HEK293 (cell line): ENCODE measurements around the gene PLEKHA8.

Source experiments
- CTCF ChIP-seq: fragments of 450-650 bp; formaldehyde crosslinking; IDR thresholded peaks from 2 replicates; pipeline ENCODE4 v1.5.1; 2016; ENCODE audit warnings: missing biosample characterization, missing genetic modification characterization
- REST ChIP-seq: fragments of 450-650 bp; formaldehyde crosslinking; IDR thresholded peaks from 2 replicates; pipeline ENCODE4 v1.5.1; 2016; ENCODE audit warnings: missing biosample characterization, missing genetic modification characterization
- SP2 ChIP-seq: fragments of 450-650 bp; formaldehyde crosslinking; IDR thresholded peaks from 2 replicates; pipeline ENCODE4 v1.5.1; 2016; ENCODE audit warnings: missing biosample characterization, missing genetic modification characterization
- ZNF140 ChIP-seq: fragments of 450-650 bp; formaldehyde crosslinking; IDR thresholded peaks from 2 replicates; pipeline ENCODE4 v1.5.1; 2016; ENCODE audit warnings: missing biosample characterization, missing genetic modification characterization
- ZNF214 ChIP-seq: fragments of 450-650 bp; formaldehyde crosslinking; IDR thresholded peaks from 2 replicates; pipeline ENCODE4 v1.5.1; 2017; ENCODE audit warnings: missing biosample characterization, mild to moderate bottlenecking, missing genetic modification characterization, borderline replicate concordance
- ZNF24 ChIP-seq: fragments of 450-650 bp; formaldehyde crosslinking; IDR thresholded peaks from 2 replicates; pipeline ENCODE4 v1.5.1; 2016; ENCODE audit warnings: missing biosample characterization, missing genetic modification characterization
- ZNF488 ChIP-seq: fragments of 450-650 bp; formaldehyde crosslinking; IDR thresholded peaks from 2 replicates; pipeline ENCODE4 v1.5.1; 2016; ENCODE audit warnings: missing biosample characterization, missing genetic modification characterization
- ZNF664 ChIP-seq: fragments of 450-650 bp; formaldehyde crosslinking; IDR thresholded peaks from 2 replicates; pipeline ENCODE4 v1.5.1; 2016; ENCODE audit warnings: missing biosample characterization, missing genetic modification characterization
- ZNF677 ChIP-seq: fragments of 450-650 bp; IDR thresholded peaks from 2 replicates; pipeline ENCODE4 v1.5.0; 2018; ENCODE audit warnings: missing biosample characterization, mild to moderate bottlenecking, missing genetic modification characterization, moderate library complexity
- ZNF768 ChIP-seq: fragments of 450-650 bp; formaldehyde crosslinking; IDR thresholded peaks from 2 replicates; pipeline ENCODE4 v1.5.1; 2018; ENCODE audit warnings: missing biosample characterization, mild to moderate bottlenecking, missing genetic modification characterization
- ZSCAN30 ChIP-seq: fragments of 450-650 bp; IDR thresholded peaks from 2 replicates; pipeline ENCODE4 v1.5.1; 2018; ENCODE audit warnings: missing biosample characterization, mild to moderate bottlenecking, missing genetic modification characterization, moderate library complexity

GRCh38 chr7:30143748-30144251, 115.6 kb downstream of the PLEKHA8 start:
- no peak for TF ChIP-seq CTCF (tag by site-specific recombination)
- no peak for TF ChIP-seq ZNF140 (tag by site-specific recombination)
- TF ChIP-seq ZNF214 (tag by site-specific recombination): no peak
- TF ChIP-seq ZNF24 (tag by site-specific recombination): no peak
- TF ChIP-seq REST (tag by site-specific recombination): no peak
- no peak for TF ChIP-seq ZNF677
- TF ChIP-seq ZNF664 (tag by site-specific recombination): no peak
- no peak for TF ChIP-seq ZNF768
- no peak for TF ChIP-seq ZNF488
- peak; percentile 42; the same call in 1 of the 2 replicates for TF ChIP-seq ZSCAN30 (tag by site-specific recombination)
- TF ChIP-seq SP2 (tag by site-specific recombination): no peak
